IPS DF 6.9 (cell line): ENCODE results near the gene DRAXIN.
"Not testable (repeated sequence)": the region's sequence is repeated elsewhere in the genome, so short reads cannot be mapped to it uniquely, and the experiment has no call there.

Source experiments
- DNase-seq: peaks from one replicate; pipeline ENCODE4 v3.0.0-alpha.2; 2013; ENCODE audit warnings: low read depth, low spot score
- H3K27ac ChIP-seq: one replicate; pipeline ENCODE4 v1.5.1; 2013; ENCODE audit warnings: low read length, control low read depth
- H3K27me3 ChIP-seq: 2 replicates; pipeline ENCODE4 v1.6.1; 2013; ENCODE audit warnings: mild to moderate bottlenecking, low read length; ENCODE audit not compliant: control insufficient read depth, insufficient read depth
- H3K36me3 ChIP-seq: 2 replicates; pipeline ENCODE4 v1.6.1; 2013; ENCODE audit warnings: low read length; ENCODE audit not compliant: control insufficient read depth, insufficient read depth
- H3K4me1 ChIP-seq: 2 replicates; pipeline ENCODE4 v1.6.1; 2013; ENCODE audit warnings: low read length; ENCODE audit not compliant: control insufficient read depth, insufficient read depth
- H3K4me3 ChIP-seq: 2 replicates; pipeline ENCODE4 v1.5.1; 2013; ENCODE audit warnings: mild to moderate bottlenecking, low read length
- H3K9me3 ChIP-seq: 2 replicates; pipeline ENCODE4 v1.6.1; 2013; ENCODE audit warnings: low read length, inconsistent platforms; ENCODE audit not compliant: control insufficient read depth, insufficient read depth
- WGBS: extraction: QIAGEN DNeasy Blood & Tissue Kit; methylation state at CpG from one replicate; pipeline ENCODE4 v1.1.7; 2013; ENCODE audit warnings: mixed read lengths, missing lambda C conversion rate; ENCODE audit not compliant: insufficient read length, insufficient coverage; 5-methylcytosine and 5-hydroxymethylcytosine counted together

Gene DRAXIN, protein sequence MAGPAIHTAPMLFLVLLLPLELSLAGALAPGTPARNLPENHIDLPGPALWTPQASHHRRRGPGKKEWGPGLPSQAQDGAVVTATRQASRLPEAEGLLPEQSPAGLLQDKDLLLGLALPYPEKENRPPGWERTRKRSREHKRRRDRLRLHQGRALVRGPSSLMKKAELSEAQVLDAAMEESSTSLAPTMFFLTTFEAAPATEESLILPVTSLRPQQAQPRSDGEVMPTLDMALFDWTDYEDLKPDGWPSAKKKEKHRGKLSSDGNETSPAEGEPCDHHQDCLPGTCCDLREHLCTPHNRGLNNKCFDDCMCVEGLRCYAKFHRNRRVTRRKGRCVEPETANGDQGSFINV

DNA sequence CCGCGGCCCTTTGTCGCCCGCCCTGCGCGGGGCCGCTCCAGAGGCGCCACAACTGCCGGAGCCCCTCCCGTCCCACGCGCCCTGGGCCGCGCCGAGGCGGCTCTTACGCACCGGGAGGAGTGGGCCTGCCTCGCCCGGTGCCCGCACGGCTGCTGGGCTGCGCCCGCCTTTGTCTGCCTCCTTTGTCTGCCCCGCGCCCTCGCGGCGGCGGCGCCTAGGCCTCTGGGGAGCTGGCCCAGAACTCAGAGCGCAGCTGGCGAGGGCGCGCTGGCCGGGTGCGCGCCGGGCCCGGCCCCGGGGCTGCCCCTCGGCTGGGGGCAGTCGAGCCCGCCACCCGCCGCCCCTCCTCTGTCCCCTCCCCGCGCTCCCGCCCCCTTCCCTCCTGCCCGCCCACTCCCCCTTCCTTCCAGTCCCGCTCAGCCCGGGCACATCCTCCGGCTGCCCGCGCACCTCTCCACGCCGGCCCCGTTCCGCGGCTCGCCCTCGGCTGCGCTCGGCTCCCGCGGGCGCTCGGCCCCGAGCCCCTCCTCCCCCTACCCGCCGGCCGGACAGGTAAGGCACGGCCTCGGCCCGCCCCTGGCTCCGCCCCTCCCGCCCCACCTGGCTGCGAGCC is at the start of gene DRAXIN:
Gene DRAXIN, plus strand, starts transcription at position 409 of the 613 bp plus-strand sequence. CDS start 14,549 bp downstream, outside the sequence.
- H3K27me3 ChIP-seq, result no peaks in the 10 kb centered on the region
- H3K9me3 ChIP-seq, result no peaks in the 10 kb centered on the region
- H3K27ac ChIP-seq, result no peak within 1 kb of the TSS
- DNase-seq, result no peak
- peak within 1 kb of the TSS; percentile 98 for H3K4me3 ChIP-seq
- H3K36me3 ChIP-seq, result no peaks in the 10 kb centered on the region
- WGBS, result no CpG with 5 or more reads among the region's 78 CpGs
- H3K4me1 ChIP-seq, result peaks cover 14% of the 10 kb centered on the region

DNA sequence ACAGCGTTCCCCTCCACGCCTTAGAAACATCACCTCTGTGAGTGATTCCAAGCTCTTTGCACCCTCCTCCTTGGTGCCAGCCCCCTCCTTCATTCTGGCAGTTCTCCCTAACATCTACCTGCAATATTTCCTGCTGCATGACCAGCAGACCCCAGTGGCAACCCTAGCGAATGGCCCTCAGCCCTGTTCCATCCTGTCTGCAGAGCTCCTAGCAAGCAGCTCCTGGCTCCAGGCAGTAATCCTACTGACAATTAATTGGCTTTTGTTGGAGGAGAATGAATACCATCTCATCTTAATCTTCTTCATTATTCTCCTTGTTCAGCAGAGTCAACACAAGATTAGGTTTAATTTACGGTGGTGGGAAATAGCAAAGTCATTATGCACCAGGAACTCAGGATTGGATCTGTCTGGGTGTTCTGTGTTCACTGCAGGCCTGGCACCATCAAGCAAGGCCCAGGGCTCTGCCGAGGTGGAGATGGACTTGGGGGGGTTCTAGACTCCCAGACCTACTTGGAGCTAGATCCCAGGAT is 49.7 kb upstream of the DRAXIN start:
- Histone ChIP-seq H3K9me3 (no peaks in the 10 kb centered on the region), H3K27me3 (no peaks in the 10 kb centered on the region), H3K27ac (no peak overlapping the region), H3K36me3 (no peaks in the 10 kb centered on the region), H3K4me3 (no peak overlapping the region), H3K4me1 (no peaks in the 10 kb centered on the region)
- no peak for DNase-seq
- no CpG with 5 or more reads among the region's 5 CpGs for WGBS

DNA sequence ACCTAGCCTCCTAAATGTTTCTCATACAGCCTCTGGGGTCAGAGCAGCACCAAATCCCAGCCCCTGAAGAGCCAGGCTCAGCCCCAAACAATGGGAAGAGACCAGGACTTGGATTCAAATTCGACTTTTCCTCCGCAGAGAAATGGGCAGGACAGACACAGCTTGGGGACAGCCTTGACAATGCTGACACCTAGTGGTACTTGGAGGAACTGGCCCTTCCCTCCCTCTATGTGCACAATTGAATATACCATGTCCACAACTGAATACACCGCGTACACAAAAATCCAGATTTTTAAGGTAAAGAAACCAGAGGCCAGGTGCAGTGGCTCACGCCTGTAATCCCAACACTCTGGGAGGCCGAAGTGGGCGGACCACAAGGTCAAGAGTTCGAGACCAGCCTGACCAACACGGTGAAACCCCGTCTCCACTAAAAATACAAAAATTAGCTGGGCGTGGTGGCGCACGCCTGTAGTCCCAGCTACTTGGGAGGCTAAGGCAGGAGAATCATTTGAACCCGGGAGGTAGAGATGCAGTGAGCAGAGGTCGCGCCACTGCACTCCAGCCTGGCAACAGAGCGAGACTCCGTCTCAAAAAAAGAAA is 49.0 kb upstream of the DRAXIN start:
- DNase-seq, H3K4me1 ChIP-seq, H3K27ac ChIP-seq, H3K36me3 ChIP-seq, H3K9me3 ChIP-seq, H3K27me3 ChIP-seq, H3K4me3 ChIP-seq: not testable (repeated sequence)
- no CpG with 5 or more reads among the region's 18 CpGs for WGBS

- Histone ChIP-seq H3K27ac (no peak overlapping the region), H3K4me1 (no peaks in the 10 kb centered on the region), H3K4me3 (no peak overlapping the region), H3K27me3 (no peaks in the 10 kb centered on the region), H3K36me3 (no peaks in the 10 kb centered on the region), H3K9me3 (no peaks in the 10 kb centered on the region)
- DNase-seq, result no peak
- no CpG with 5 or more reads among the region's 5 CpGs for WGBS
Observed at GRCh38 chr1:11643782-11644181, 47.7 kb upstream of the DRAXIN start.

GRCh38 chr1:11645270-11645669 is 46.2 kb upstream of the DRAXIN start:
- DNase-seq, result no peak
- WGBS, result no CpG with 5 or more reads among the region's 5 CpGs
- H3K4me1 ChIP-seq, result peaks cover 1% of the 10 kb centered on the region; the same call in 1 of the 2 replicates
- no peaks in the 10 kb centered on the region for H3K27me3 ChIP-seq
- H3K27ac ChIP-seq, result no peak overlapping the region
- H3K36me3 ChIP-seq, result no peaks in the 10 kb centered on the region
- no peak overlapping the region for H3K4me3 ChIP-seq
- H3K9me3 ChIP-seq, result no peaks in the 10 kb centered on the region

GRCh38 chr1:11645670-11646265 is 45.7 kb upstream of the DRAXIN start:
- no peak overlapping the region for H3K4me3 ChIP-seq
- H3K4me1 ChIP-seq, result peaks cover 4% of the 10 kb centered on the region; the same call in 1 of the 2 replicates
- WGBS, result no CpG with 5 or more reads among the region's 8 CpGs
- no peak overlapping the region for H3K27ac ChIP-seq
- no peak for DNase-seq
- H3K9me3 ChIP-seq, result no peaks in the 10 kb centered on the region
- H3K36me3 ChIP-seq, result no peaks in the 10 kb centered on the region
- H3K27me3 ChIP-seq, result no peaks in the 10 kb centered on the region

DNA sequence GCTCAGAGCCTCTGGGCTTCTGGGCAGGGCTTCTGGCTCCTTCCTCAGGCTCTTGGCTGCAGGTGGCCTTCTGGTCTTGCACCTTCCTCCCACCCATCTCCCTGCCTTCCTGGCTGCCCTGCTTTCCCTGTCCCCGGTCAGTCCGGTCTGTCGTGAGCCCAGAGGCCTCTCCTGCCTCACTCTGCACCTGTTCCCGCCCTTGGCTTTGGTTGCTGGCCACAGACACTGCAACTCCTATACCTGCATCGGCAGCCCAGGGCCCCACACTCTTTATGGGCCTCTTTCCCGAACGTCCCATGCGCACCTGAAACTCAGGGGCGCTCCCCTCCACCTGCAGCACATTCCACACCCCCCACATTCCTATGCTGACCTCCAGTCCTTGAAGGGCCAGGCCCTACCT is 45.2 kb upstream of the DRAXIN start:
- WGBS, result no CpG with 5 or more reads among the region's 9 CpGs
- no peak overlapping the region for H3K27ac ChIP-seq
- no peak overlapping the region for H3K4me3 ChIP-seq
- H3K27me3 ChIP-seq, result no peaks in the 10 kb centered on the region
- H3K4me1 ChIP-seq, result peaks cover 4% of the 10 kb centered on the region; the same call in 1 of the 2 replicates
- no peaks in the 10 kb centered on the region for H3K9me3 ChIP-seq
- DNase-seq, result no peak
- no peaks in the 10 kb centered on the region for H3K36me3 ChIP-seq

DNA sequence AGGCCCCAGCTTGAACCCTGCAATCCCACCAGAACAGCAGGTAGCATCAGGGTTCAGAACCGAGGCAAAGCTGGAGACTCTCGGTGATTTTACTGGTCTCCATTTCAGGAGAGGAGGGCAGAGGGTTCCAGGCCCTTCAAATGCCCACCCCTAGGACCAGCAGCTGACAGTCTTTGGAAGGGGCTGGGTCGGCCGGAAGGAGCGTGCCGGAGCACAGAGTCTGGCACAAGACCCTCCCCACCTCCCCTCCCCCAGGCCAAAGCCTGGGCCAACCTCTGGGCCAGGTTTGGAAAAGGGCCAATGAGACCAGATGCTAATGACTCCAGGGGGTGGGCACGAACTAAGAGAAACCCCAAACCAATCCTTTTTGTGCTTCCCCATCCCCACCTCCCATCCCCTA is 44.2 kb upstream of the DRAXIN start:
- Histone ChIP-seq H3K27me3 (no peaks in the 10 kb centered on the region), H3K4me3 (no peak overlapping the region), H3K4me1 (peaks cover 4% of the 10 kb centered on the region; the same call in 1 of the 2 replicates), H3K9me3 (no peaks in the 10 kb centered on the region), H3K27ac (no peak overlapping the region), H3K36me3 (no peaks in the 10 kb centered on the region)
- WGBS, result no CpG with 5 or more reads among the region's 7 CpGs
- no peak for DNase-seq

DNA sequence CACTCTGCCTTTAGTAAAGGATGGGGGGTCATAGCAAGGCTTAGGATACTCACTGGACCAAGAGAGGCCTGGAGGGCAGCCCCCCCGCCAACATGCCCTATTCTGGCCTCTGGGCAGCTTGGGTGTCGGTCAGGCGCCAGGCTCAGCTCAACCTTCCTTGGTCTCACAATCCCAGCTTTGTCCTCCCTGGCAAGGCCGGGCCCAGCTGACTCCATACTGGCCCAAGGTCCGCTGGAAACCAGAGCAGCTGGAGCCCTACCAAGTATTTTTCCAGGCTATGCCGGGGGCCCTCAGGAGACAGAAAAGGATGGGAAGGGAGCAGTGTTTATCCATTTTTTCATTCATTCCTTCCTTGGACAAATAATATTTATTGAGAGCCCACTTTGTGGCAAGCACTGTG is 43.5 kb upstream of the DRAXIN start:
- Histone ChIP-seq H3K27ac (no peak overlapping the region), H3K4me1 (peaks cover 4% of the 10 kb centered on the region; the same call in 1 of the 2 replicates), H3K4me3 (no peak overlapping the region), H3K36me3 (no peaks in the 10 kb centered on the region), H3K27me3 (no peaks in the 10 kb centered on the region), H3K9me3 (no peaks in the 10 kb centered on the region)
- no CpG with 5 or more reads among the region's 6 CpGs for WGBS
- DNase-seq, result no peak

- no peak overlapping the region for H3K27ac ChIP-seq
- H3K4me3 ChIP-seq, result no peak overlapping the region
- DNase-seq, result no peak
- H3K27me3 ChIP-seq, result no peaks in the 10 kb centered on the region
- H3K36me3 ChIP-seq, result no peaks in the 10 kb centered on the region
- H3K9me3 ChIP-seq, result no peaks in the 10 kb centered on the region
- peaks cover 8% of the 10 kb centered on the region; the same call in 1 of the 2 replicates for H3K4me1 ChIP-seq
- WGBS, result no CpG with 5 or more reads among the region's 30 CpGs
Observed at GRCh38 chr1:11648732-11649158, 42.8 kb upstream of the DRAXIN start.
